NB4 (cell line): ENCODE data around the gene AK2.

Source experiments
- CTCF ChIP-seq: IDR thresholded peaks from one replicate; pipeline ENCODE4 v1.5.1; 2012; ENCODE audit warnings: low read depth, low read length
- MAX ChIP-seq: IDR thresholded peaks from 2 replicates; pipeline ENCODE4 v1.6.1; 2011; ENCODE audit warnings: low read depth, low read length
- POLR2A ChIP-seq: IDR thresholded peaks from 2 replicates; pipeline ENCODE4 v1.6.1; 2011; ENCODE audit warnings: mild to moderate bottlenecking; ENCODE audit not compliant: insufficient read length; ENCODE audit errors: extremely low read depth

GRCh38 chr1:32997381-32997891, 39.2 kb downstream of the AK2 start:
- TF ChIP-seq CTCF (no peak), POLR2A (no peak), MAX (no peak)
